H7 (cell line): ENCODE data around the gene EVC2. TPM values are rescaled to one million over a fixed set of nuclear protein-coding genes. Genes with fewer than 3 reads are reported as not detected.

Experiments used
- DNase-seq: peaks from one replicate; pipeline ENCODE4 v3.0.0; 2012
- H3K27me3 ChIP-seq: 2 replicates; pipeline ENCODE4 v1.6.0; 2011; ENCODE audit warnings: mild to moderate bottlenecking, low read length; ENCODE audit not compliant: control insufficient read depth, insufficient read depth
- H3K36me3 ChIP-seq: replicated peaks from 2 replicates; pipeline ENCODE4 v1.5.1; 2011; ENCODE audit warnings: low read length; ENCODE audit not compliant: control insufficient read depth, insufficient read depth
- H3K4me3 ChIP-seq: 2 replicates; pipeline ENCODE4 v1.5.1; 2011; ENCODE audit warnings: low read depth, mild to moderate bottlenecking, control low read depth, low read length, moderate library complexity; ENCODE audit not compliant: insufficient read depth
- total RNA-seq: library from RNA; depleted of rRNA; stranded (reverse); fragments of >200 nt; shearing (Covaris generic); gene quantifications from 2 replicates; pipeline ENCODE4 v1.2.3, GENCODE V29; 2014

The EVC2 gene
- total RNA-seq, 1 experiment from 2014 or later = 6.2 TPM

DNA sequence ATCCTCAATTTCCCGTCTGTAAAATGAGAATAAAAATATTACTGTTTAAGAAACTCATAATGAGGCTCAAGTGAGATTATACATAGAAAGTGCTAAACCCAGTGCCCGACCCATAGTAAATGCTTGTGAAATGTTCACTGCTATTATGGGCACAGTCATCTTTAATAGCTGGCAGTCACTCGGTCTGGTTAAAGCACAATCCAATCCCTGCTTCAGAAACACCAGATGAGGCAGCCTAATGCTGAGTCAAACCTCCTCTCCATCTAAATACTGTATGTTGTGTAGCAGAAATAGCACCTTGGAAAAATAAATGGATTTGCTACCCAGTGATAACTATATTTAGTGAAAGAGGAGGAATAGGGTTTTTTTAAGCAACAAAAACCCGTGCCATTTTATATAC lies 14.5 kb downstream of the EVC2 start:
- no peak overlapping the region for H3K4me3 ChIP-seq
- peaks cover 6% of the 10 kb centered on the region for H3K36me3 ChIP-seq
- no peaks in the 10 kb centered on the region for H3K27me3 ChIP-seq
- DNase-seq = no peak

DNA sequence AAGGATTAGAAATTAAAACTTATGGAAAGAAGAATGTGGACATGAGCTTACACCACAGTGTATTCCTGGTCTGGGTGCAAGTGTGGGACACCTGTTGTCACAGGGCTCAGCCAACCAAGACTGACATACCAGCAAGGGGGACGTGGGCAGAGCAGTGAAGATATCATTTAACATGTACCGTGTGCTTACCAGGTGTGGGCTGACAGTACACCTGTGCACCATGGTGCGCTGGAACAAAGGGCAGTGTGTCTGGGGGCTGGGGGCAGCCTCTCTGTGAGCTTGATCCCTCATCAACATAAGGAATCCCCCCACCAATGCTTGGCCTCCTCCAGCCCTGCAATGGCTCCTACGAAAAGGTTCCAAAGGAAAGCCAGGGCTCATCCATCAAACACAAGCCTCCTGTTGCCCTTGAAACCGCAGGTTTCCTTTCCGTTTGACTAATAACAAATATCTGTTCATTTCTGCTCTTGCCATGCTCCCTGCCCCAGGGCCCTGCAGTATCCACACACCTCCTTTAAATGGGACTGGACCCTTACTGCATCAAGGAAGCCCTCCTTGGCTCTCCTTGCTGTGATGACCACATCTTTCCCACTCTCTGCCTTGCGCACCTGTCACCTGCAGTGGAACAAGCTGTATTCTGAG lies 16.7 kb downstream of the EVC2 start:
- no peak for DNase-seq
- Histone ChIP-seq H3K4me3 (no peak overlapping the region), H3K36me3 (peaks cover 11% of the 10 kb centered on the region), H3K27me3 (no peaks in the 10 kb centered on the region)

DNA sequence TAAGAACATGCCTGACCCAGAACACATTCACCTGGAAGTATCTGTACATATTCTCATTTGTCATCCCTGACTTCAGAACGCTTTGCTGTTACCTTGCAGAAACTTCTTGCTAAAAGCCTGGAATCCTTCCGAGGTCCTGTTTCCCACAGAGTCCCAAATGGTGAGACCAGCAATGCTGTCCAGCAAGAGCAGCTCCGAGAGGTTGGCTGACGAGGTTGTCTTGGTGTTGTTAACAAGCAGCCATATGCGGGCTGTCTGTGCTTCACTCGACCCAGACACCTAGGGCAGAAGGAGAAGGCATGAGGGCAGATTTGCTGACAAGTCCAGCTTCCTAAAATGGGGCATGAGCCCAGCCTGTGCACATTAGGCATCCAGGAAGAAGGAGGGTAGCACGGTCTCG lies 19.3 kb downstream of the EVC2 start:
- peaks cover 18% of the 10 kb centered on the region for H3K36me3 ChIP-seq
- H3K27me3 ChIP-seq = no peaks in the 10 kb centered on the region
- H3K4me3 ChIP-seq = no peak overlapping the region
- DNase-seq = no peak

DNA sequence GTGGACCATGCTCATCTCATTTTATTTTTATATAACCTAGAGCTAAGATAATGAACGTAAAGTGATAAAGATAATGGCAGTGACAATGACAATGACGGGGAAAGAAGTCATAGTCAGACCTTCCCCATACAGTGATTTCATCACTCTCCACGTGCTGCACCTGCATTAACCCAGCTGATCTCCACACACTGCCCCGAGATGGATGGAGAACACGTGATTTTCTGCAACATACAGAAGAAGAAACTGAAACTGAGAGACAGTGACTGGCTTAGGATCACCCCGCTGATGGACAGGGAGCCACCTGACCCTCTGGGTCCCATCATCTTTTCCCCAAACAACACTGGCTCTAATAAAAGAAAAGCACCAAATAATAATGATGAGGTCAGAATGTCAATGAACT lies 22.0 kb downstream of the EVC2 start:
- DNase-seq = no peak
- Histone ChIP-seq H3K27me3 (no peaks in the 10 kb centered on the region), H3K36me3 (peaks cover 16% of the 10 kb centered on the region), H3K4me3 (no peak overlapping the region)

DNA sequence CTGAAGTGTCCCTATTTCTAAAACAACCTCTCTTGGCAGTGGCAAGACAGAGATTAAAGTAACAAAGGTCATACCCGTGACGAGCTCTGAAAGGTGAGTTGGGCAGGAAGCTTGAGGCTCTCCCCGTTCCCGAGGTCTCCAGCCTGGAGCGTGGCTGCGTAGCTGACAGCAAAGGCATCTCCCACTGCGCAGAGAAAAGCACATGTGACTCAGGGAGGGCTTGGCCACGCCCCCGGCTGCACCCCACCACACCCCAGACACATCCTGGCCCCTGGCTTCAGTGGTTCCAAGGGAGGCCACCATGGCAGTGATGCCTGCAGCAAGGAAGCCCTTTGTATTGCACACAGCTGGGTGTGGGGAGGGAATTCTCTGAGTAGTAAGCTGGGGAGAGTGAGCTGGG lies 23.1 kb downstream of the EVC2 start:
- no peak for DNase-seq
- H3K27me3 ChIP-seq = no peaks in the 10 kb centered on the region
- H3K36me3 ChIP-seq = peaks cover 17% of the 10 kb centered on the region
- H3K4me3 ChIP-seq = no peak overlapping the region

DNA sequence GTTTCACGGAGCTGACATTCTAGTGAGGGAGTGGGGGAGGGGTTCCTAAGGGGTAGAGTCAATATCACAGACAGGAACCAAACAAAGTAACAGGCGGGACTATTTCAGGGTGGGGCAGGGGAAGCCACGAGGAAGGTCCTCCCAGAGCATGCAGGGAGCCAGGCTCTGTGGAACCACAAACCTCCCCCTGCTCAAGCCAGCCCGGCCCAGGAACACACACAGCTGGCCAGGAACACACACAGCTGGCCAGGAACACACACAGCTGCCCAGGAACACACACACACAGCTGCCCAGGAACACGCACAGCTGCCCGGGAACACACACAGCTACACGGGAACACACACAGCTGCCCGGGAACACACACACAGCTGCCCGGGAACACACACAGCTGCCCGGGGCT lies 24.8 kb downstream of the EVC2 start:
- no peak for DNase-seq
- Histone ChIP-seq H3K36me3 (peaks cover 17% of the 10 kb centered on the region), H3K4me3 (no peak overlapping the region), H3K27me3 (no peaks in the 10 kb centered on the region)

DNA sequence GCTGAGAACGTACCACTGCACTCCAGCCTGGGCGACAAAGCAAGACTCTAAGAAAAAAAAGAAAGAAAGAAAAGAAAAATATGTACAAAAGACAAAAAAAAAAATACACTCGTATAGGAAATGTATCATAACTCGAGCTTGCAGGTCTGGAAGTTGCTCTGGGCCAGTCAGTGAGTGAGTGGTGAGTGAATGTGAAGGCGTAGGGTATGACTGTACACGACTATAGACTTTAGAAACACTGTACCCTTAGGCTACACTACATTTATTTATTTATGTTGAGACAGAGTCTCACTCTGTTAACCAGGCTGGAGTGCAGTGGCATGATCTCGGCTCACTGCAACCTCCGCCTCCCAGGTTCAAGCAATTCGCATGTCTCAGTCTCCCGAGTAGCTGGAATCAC lies 29.4 kb downstream of the EVC2 start:
- Histone ChIP-seq H3K36me3 (peaks cover 4% of the 10 kb centered on the region), H3K4me3 (no peak overlapping the region), H3K27me3 (no peaks in the 10 kb centered on the region)
- DNase-seq = no peak

DNA sequence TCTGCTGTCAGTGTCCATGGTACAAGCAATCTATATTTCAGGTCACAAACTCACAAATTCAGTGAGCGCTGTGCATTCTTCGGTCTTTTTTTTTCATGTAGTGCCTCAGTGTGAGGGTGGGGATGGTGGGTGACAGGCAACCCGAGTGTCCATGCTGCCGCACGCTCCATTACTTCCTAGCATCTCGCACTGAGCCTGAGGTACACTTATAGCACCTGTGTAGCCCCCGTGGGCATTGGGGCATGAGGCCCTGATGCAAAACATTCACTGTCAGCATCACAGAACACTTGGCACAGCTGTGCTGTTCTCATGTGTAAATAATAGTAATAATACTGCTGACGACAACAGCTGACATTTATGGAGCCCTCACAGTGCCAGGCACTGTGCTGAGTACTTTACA lies 31.6 kb downstream of the EVC2 start:
- Histone ChIP-seq H3K27me3 (no peaks in the 10 kb centered on the region), H3K36me3 (peaks cover 4% of the 10 kb centered on the region)

DNA sequence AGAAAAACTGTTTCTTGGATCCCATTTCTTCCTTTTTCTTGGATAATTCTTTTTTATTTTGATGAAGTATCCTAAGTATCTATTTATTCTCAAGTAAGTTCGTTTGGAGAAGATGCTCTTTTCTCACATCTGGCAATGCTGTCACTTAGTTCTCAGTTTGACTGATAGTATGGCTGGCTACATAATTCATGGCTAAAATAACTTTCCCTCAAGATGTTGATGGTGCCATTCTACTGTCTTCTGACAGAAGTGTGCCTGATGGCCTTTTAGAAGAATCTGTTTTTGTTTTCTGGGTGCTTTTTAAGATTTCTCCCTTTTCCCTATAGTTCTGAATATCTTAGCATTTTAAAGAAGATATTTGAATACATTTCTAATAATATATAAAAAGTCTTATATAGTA lies 41.6 kb downstream of the EVC2 start:
- Histone ChIP-seq H3K4me3 (no peak overlapping the region), H3K27me3 (no peaks in the 10 kb centered on the region), H3K36me3 (no peaks in the 10 kb centered on the region)
- DNase-seq = no peak

More for the DNA sequence above, 31.6 kb downstream of the EVC2 start:
- H3K4me3 ChIP-seq = no peak overlapping the region
- no peak for DNase-seq

DNA sequence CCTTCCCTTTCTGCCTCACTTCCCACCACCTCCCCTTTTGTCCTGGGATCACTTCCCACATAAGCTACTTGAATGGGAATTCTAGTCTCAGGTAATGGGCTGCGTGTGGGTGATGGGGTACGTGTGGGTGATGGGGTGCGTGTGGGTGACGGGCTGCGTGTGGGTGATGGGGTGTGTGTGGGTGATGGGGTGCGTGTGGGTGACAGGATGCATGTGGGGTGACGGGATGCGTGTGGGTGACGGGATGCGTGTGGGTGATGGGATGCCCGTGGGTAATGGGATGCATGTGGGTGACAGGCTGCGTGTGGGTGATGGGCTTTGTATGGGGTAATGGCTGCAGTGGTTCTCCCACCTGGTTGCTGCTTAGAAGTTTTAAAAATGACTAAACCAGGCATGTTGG lies 43.6 kb downstream of the EVC2 start:
- no peak for DNase-seq
- Histone ChIP-seq H3K27me3 (no peaks in the 10 kb centered on the region), H3K4me3 (no peak overlapping the region), H3K36me3 (no peaks in the 10 kb centered on the region)

DNA sequence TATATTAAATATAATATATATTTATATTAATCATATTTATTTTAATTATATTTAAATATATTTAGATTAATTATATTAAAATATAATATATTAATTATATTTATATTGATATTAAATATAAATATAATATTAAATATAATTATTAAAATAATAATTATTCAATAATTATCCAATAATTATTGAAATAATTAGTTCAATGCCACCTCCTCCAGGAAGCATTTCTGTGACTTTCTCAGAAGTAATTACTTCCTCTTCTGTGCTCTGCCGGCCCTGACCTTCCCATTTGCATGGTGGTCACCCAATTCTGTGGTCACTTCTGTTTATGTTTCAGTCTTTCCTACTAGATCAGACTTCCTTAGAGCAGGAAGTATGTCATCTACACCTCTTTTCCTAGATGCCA lies 45.8 kb downstream of the EVC2 start:
- Histone ChIP-seq H3K4me3 (no peak overlapping the region), H3K36me3 (no peaks in the 10 kb centered on the region), H3K27me3 (no peaks in the 10 kb centered on the region)
- no peak for DNase-seq

DNA sequence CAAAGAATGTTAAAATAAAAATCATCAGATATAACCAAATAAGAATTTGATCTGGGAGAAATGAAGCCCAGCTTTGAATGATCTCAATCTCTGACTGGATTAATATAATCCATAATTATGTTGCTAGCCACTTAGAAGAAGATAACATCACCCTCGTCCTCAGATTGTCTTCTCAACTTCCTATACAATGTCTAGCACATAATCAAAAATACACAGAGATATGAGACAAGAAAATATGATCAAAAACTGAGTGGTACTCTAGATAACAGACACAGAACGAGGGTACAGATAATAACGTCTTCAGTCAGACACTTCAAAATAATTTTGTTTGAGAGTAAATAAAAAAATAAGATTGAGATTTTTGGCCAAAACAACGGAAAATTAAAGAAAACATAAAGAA lies 47.1 kb downstream of the EVC2 start:
- no peak for DNase-seq
- Histone ChIP-seq H3K27me3 (no peaks in the 10 kb centered on the region), H3K4me3 (no peak overlapping the region), H3K36me3 (no peaks in the 10 kb centered on the region)

DNA sequence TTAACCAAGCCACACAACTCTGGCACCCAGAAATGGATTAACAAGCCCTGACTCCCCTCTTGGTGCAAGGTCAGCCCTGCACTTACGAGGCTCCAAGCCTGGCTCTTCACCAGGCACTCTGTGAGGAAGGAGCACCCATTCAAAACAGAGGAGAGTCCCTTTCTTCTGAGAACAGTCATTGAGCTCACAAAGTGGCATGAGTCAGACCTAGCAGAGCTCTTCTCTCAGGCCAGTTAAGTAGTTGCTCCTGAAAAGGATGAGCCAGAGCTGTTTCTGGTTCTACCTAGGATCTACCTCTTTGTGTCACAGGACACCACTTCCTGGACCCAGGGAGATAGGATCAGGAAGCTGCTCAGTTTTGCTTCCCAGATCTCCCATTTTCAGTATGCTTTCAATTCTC lies 48.2 kb downstream of the EVC2 start:
- H3K27me3 ChIP-seq = no peaks in the 10 kb centered on the region
- DNase-seq = no peak

DNA sequence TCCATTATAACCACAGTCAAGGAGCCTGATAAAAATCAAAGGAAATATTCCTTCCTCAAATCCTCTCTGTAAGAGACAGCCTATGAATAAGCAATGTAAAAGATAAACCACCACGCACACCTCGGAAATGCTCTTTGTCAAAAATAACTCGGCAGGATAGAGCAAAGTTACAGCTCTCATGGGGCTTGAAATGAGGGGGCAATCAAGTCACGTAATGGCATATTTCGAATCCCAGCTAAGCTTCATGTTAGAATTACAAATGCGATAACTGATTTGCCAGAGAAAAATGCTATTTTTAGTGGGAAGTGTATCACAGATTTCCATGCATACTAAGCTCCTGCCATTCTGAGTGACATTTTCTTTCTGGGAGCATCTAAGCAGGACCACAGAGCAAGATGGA lies 49.4 kb downstream of the EVC2 start:
- H3K27me3 ChIP-seq = no peaks in the 10 kb centered on the region
- H3K4me3 ChIP-seq = no peak overlapping the region
- DNase-seq = no peak

More for the DNA sequence above, 48.2 kb downstream of the EVC2 start:
- no peaks in the 10 kb centered on the region for H3K36me3 ChIP-seq
- H3K4me3 ChIP-seq = no peak overlapping the region

DNA sequence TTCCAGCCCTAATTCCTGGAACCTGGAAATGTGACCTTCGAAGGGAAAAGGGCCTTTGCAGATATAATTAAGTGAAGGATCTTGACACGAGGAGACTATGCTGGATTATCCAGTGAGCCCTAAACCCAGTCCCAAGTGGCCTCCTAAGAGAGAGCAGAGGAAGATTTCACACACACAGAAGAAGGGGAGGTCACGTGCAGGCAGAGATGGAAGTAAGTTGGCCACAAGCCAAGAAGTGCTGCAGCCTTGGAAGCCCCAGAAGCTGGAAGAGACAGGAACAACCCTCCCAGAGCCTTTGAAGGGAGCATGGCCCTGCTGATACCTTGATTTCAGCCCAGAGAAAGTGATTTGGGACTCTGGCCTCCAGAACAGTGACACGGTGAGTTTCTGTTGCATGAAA lies 51.9 kb downstream of the EVC2 start:
- H3K36me3 ChIP-seq = peaks cover 2% of the 10 kb centered on the region; the same call in 1 of the 2 replicates
- no peaks in the 10 kb centered on the region for H3K27me3 ChIP-seq
- no peak overlapping the region for H3K4me3 ChIP-seq
- DNase-seq = no peak

More for the DNA sequence above, 49.4 kb downstream of the EVC2 start:
- 0 out of 2 replicates have a peak, but pooled peaks cover 2% of the 10 kb centered on the region for H3K36me3 ChIP-seq

DNA sequence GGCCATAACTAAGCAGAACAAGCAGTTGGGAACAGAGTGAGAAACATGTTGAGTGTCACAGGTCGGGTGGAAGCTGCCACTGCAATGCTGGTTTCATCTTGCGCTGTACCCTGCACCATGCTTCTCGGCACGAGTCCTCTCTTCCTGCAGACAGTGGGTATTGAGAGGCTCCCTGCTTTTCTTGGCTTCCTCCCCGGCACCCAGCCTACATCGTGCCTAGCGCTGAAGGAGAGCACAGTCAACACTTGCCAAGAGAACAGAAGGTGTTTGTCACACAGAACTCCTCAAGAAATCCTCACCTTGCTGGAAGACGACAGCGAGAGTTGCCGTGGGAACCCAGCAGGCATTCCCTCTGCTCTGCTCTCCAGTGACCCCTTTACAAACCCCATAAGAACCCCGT lies 53.6 kb downstream of the EVC2 start:
- Histone ChIP-seq H3K36me3 (peaks cover 2% of the 10 kb centered on the region; the same call in 1 of the 2 replicates), H3K27me3 (no peaks in the 10 kb centered on the region), H3K4me3 (no peak overlapping the region)
- no peak for DNase-seq
